PFSK-1 (cell line): ENCODE results near the gene AKAP5.

Experiments
- POLR2AphosphoS5 ChIP-seq: IDR thresholded peaks from 2 replicates; pipeline ENCODE4 v1.6.1; 2012; ENCODE audit warnings: low read depth, mild to moderate bottlenecking, control low read depth, low read length, moderate library complexity
- REST ChIP-seq, 2 experiments: IDR thresholded peaks; 2 replicates each; pipeline versions ENCODE4 v1.6.1 to v1.8.0; 2011 to 2012; ENCODE audit warnings: low read depth in 2 of 2, low read length in 2 of 2, control low read depth in 1 of 2, inconsistent platforms in 1 of 2, mild to moderate bottlenecking in 1 of 2, moderate library complexity in 1 of 2; ENCODE audit not compliant: insufficient read depth in 1 of 2
- SIN3A ChIP-seq: IDR thresholded peaks from 2 replicates; pipeline ENCODE4 v1.6.1; 2012; ENCODE audit warnings: mild to moderate bottlenecking, low read length, moderate library complexity, borderline replicate concordance; ENCODE audit not compliant: insufficient read depth
- TAF1 ChIP-seq: IDR thresholded peaks from 2 replicates; pipeline ENCODE4 v1.6.1; 2012; ENCODE audit warnings: low read length, control low read depth, borderline replicate concordance; ENCODE audit not compliant: insufficient read depth

GRCh38 chr14:64463873-64464272 is 1.4 kb upstream of the AKAP5 start:
- TF ChIP-seq POLR2AphosphoS5 (no peak), TAF1 (no peak), SIN3A (no peak), REST (IDR thresholded peaks at IDR 0.05; ENCODE audit: insufficient read depth in 1 of 2, low read depth in 2 of 2, low read length in 2 of 2) (no peak)
